RWPE2 (cell line): ENCODE results near the gene IL25.

Source experiments
- ATAC-seq: fragments of 200-7000 bp; cut with Tn5 transposase; 3 replicates; pipeline ENCODE4 v1.9.1; 2021; ENCODE audit warnings: low read depth
- DNase-seq: peaks from one replicate; pipeline ENCODE4 v3.0.0-alpha.2; 2020; ENCODE audit warnings: low spot score
- H3K27ac ChIP-seq: fragments of 450-650 bp; 2 replicates; pipeline ENCODE4 v1.5.1; 2017; ENCODE audit warnings: mild to moderate bottlenecking; ENCODE audit not compliant: poor library complexity, severe bottlenecking
- H3K27me3 ChIP-seq: fragments of 250-450 bp; sonication (Bioruptor Pico); 2 replicates; pipeline ENCODE4 v1.5.1; 2021; ENCODE audit warnings: mild to moderate bottlenecking, moderate library complexity; ENCODE audit not compliant: insufficient read depth, poor library complexity, severe bottlenecking
- H3K36me3 ChIP-seq: fragments of 250-450 bp; sonication (Bioruptor Pico); 2 replicates; pipeline ENCODE4 v1.5.1; 2020; ENCODE audit warnings: low read depth, mild to moderate bottlenecking, moderate library complexity
- H3K4me1 ChIP-seq: fragments of 250-450 bp; sonication (Bioruptor Pico); 2 replicates; pipeline ENCODE4 v1.5.1; 2021; ENCODE audit warnings: mild to moderate bottlenecking, moderate library complexity; ENCODE audit not compliant: insufficient read depth, poor library complexity, severe bottlenecking
- H3K4me3 ChIP-seq: fragments of 250-450 bp; sonication (Bioruptor Pico); 2 replicates; pipeline ENCODE4 v1.5.1; 2021; ENCODE audit warnings: mild to moderate bottlenecking, moderate library complexity; ENCODE audit not compliant: severe bottlenecking
- H3K9me3 ChIP-seq: fragments of 250-450 bp; sonication (Bioruptor Pico); 2 replicates; pipeline ENCODE4 v1.5.1; 2021; ENCODE audit warnings: mild to moderate bottlenecking, moderate library complexity; ENCODE audit not compliant: severe bottlenecking
- CTCF ChIP-seq: fragments of 450-650 bp; IDR thresholded peaks from one replicate; pipeline ENCODE4 v1.5.1; 2017; ENCODE audit warnings: mild to moderate bottlenecking, moderate library complexity; ENCODE audit not compliant: poor library complexity, severe bottlenecking

The IL25 gene

GRCh38 chr14:23358042-23358441 is 14.6 kb upstream of the IL25 start:
- H3K4me3 ChIP-seq = no peak overlapping the region
- peak; percentile 20; the same call in 1 of the 3 replicates for ATAC-seq
- H3K36me3 ChIP-seq = no peaks in the 10 kb centered on the region
- no peak overlapping the region for H3K27ac ChIP-seq
- H3K4me1 ChIP-seq = no peaks in the 10 kb centered on the region
- H3K27me3 ChIP-seq = no peaks in the 10 kb centered on the region
- no peak for TF ChIP-seq CTCF
- H3K9me3 ChIP-seq = no peaks in the 10 kb centered on the region
- no peak for DNase-seq

GRCh38 chr14:23358553-23359166 is 13.9 kb upstream of the IL25 start:
- H3K9me3 ChIP-seq = no peaks in the 10 kb centered on the region
- TF ChIP-seq CTCF = no peak
- no peak overlapping the region for H3K27ac ChIP-seq
- ATAC-seq = no peak
- no peak overlapping the region for H3K4me3 ChIP-seq
- no peaks in the 10 kb centered on the region for H3K4me1 ChIP-seq
- H3K27me3 ChIP-seq = no peaks in the 10 kb centered on the region
- H3K36me3 ChIP-seq = no peaks in the 10 kb centered on the region; the same call in 1 of the 2 replicates
- DNase-seq = peak; percentile 64

- DNase-seq (peak; percentile 44), ATAC-seq (no peak)
- Histone ChIP-seq H3K36me3 (no peaks in the 10 kb centered on the region; the same call in 1 of the 2 replicates), H3K4me3 (no peak overlapping the region), H3K9me3 (no peaks in the 10 kb centered on the region), H3K27me3 (no peaks in the 10 kb centered on the region), H3K4me1 (no peaks in the 10 kb centered on the region), H3K27ac (no peak overlapping the region)
- TF ChIP-seq CTCF = no peak
Measured at GRCh38 chr14:23359167-23359626, 13.4 kb upstream of the IL25 start.

GRCh38 chr14:23359722-23360447 is 12.7 kb upstream of the IL25 start:
- no peak for TF ChIP-seq CTCF
- H3K36me3 ChIP-seq = no peaks in the 10 kb centered on the region; the same call in 1 of the 2 replicates
- ATAC-seq (no peak), DNase-seq (peak; percentile 54)
- no peak overlapping the region for H3K27ac ChIP-seq
- H3K9me3 ChIP-seq = no peaks in the 10 kb centered on the region
- H3K4me3 ChIP-seq = no peak overlapping the region
- no peaks in the 10 kb centered on the region for H3K4me1 ChIP-seq
- H3K27me3 ChIP-seq = no peaks in the 10 kb centered on the region

GRCh38 chr14:23360496-23360895 is 12.1 kb upstream of the IL25 start:
- H3K4me3 ChIP-seq = no peak overlapping the region
- H3K9me3 ChIP-seq = no peaks in the 10 kb centered on the region
- H3K36me3 ChIP-seq = no peaks in the 10 kb centered on the region; the same call in 1 of the 2 replicates
- ATAC-seq (no peak), DNase-seq (peak; percentile 73)
- H3K27me3 ChIP-seq = no peaks in the 10 kb centered on the region
- no peak overlapping the region for H3K27ac ChIP-seq
- TF ChIP-seq CTCF = no peak
- H3K4me1 ChIP-seq = no peaks in the 10 kb centered on the region
